WTC11 (cell line): ENCODE measurements around the gene FAM156A.
"Not testable (repeated sequence)": the region's sequence is repeated elsewhere in the genome, so short reads cannot be mapped to it uniquely, and the experiment has no call there.

ENCODE experiments used
- SP1 ChIP-seq: sonication (generic); formaldehyde crosslinking; conservative IDR thresholded peaks from 2 replicates; pipeline ENCODE4 v1.8.1; 2022; ENCODE audit warnings: missing genetic modification reagents
- TEAD4 ChIP-seq: sonication (generic); formaldehyde crosslinking; IDR thresholded peaks from 2 replicates; pipeline ENCODE4 v1.8.0; 2022; ENCODE audit warnings: mild to moderate bottlenecking, missing genetic modification reagents
- TF ChIP-seq, protein P1 (sequence below): sonication (generic); formaldehyde crosslinking; IDR thresholded peaks from 2 replicates; pipeline ENCODE4 v1.8.0; 2022; ENCODE audit warnings: mild to moderate bottlenecking, missing genetic modification reagents
- TF ChIP-seq, protein P2 (sequence below): fragments of 200-600 bp; IDR thresholded peaks from 2 replicates; pipeline ENCODE4 v1.8.0; 2022; ENCODE audit warnings: antibody characterized with exemption
- TF ChIP-seq, protein P3 (sequence below): sonication (generic); formaldehyde crosslinking; IDR thresholded peaks from 2 replicates; pipeline ENCODE4 v1.8.0; 2022; ENCODE audit warnings: mild to moderate bottlenecking, missing genetic modification reagents

DNA sequence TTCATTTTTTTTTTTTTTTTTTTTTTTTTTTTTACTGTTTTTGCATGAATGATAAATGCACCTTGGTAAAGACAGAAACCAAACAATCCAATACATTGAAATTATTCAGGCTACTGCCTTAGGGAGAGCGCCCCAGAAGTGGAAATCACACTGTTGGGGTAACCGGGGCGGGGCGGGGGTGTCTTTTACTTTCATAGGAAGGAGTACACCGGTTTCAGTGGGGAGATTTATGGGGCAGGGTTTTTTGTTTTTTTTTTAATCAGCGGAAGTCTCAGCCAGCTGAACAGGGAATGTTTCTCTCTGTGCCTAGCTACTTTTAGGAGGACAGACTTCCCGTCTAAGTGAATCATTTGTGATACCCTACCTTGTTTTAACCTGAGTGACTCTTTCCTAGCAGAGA lies 643 bp upstream of the FAM156A start:
- TF ChIP-seq, protein P1, sequence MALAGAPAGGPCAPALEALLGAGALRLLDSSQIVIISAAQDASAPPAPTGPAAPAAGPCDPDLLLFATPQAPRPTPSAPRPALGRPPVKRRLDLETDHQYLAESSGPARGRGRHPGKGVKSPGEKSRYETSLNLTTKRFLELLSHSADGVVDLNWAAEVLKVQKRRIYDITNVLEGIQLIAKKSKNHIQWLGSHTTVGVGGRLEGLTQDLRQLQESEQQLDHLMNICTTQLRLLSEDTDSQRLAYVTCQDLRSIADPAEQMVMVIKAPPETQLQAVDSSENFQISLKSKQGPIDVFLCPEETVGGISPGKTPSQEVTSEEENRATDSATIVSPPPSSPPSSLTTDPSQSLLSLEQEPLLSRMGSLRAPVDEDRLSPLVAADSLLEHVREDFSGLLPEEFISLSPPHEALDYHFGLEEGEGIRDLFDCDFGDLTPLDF (CRISPR knock-in tag), result not testable (repeated sequence)
- TF ChIP-seq SP1; TEAD4 (CRISPR knock-in tag): not testable (repeated sequence)
- TF ChIP-seq, protein P2, sequence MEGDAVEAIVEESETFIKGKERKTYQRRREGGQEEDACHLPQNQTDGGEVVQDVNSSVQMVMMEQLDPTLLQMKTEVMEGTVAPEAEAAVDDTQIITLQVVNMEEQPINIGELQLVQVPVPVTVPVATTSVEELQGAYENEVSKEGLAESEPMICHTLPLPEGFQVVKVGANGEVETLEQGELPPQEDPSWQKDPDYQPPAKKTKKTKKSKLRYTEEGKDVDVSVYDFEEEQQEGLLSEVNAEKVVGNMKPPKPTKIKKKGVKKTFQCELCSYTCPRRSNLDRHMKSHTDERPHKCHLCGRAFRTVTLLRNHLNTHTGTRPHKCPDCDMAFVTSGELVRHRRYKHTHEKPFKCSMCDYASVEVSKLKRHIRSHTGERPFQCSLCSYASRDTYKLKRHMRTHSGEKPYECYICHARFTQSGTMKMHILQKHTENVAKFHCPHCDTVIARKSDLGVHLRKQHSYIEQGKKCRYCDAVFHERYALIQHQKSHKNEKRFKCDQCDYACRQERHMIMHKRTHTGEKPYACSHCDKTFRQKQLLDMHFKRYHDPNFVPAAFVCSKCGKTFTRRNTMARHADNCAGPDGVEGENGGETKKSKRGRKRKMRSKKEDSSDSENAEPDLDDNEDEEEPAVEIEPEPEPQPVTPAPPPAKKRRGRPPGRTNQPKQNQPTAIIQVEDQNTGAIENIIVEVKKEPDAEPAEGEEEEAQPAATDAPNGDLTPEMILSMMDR, result not testable (repeated sequence)
- TF ChIP-seq, protein P3, sequence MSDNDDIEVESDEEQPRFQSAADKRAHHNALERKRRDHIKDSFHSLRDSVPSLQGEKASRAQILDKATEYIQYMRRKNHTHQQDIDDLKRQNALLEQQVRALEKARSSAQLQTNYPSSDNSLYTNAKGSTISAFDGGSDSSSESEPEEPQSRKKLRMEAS (CRISPR knock-in tag), result not testable (repeated sequence)
